Activated B cell treated with CpG ODN at 0.5 μM for 24 hours (primary cell): ENCODE results near the gene NYAP2. TPM values are rescaled to one million over a fixed set of nuclear protein-coding genes. Genes with fewer than 3 reads are reported as not detected.

Source experiments
- ATAC-seq: fragments of 200-7000 bp; cut with Tn5 transposase; one replicate; pipeline ENCODE4 v1.10.0; 2021; ENCODE audit warnings: low read depth, mild to moderate bottlenecking, moderate library complexity
- CTCF ChIA-PET: fragments of 350-600 bp; sonication (Branson Sonifier 250); formaldehyde crosslinking; loops from one replicate; lab custom pipeline; 2021; ENCODE audit warnings: antibody characterized with exemption; lab: Charles Lee
- POLR2A ChIA-PET: fragments of 350-600 bp; sonication (Branson Sonifier 250); formaldehyde crosslinking; loops from one replicate; lab custom pipeline; 2021; ENCODE audit warnings: antibody characterized with exemption; lab: Charles Lee
- DNase-seq: peaks from one replicate; pipeline ENCODE4 v3.0.0; 2022
- H3K27ac Mint-ChIP-seq: one replicate; pipeline ENCODE4 v1.8.0; 2020; ENCODE audit warnings: mixed read lengths
- H3K27me3 Mint-ChIP-seq: one replicate; pipeline ENCODE4 v1.8.0; 2021; ENCODE audit warnings: mixed read lengths
- H3K36me3 Mint-ChIP-seq: one replicate; pipeline ENCODE4 v1.8.0; 2021; ENCODE audit warnings: low read depth, mixed read lengths
- H3K4me1 Mint-ChIP-seq: one replicate; pipeline ENCODE4 v1.8.0; 2021; ENCODE audit warnings: mixed read lengths
- H3K4me3 Mint-ChIP-seq: one replicate; pipeline ENCODE4 v1.8.0; 2020; ENCODE audit warnings: mild to moderate bottlenecking, mixed read lengths
- H3K9me3 Mint-ChIP-seq: one replicate; pipeline ENCODE4 v1.8.0; 2020; ENCODE audit warnings: mixed read lengths
- CTCF ChIP-seq: fragments of 200-600 bp; IDR thresholded peaks from one replicate; pipeline ENCODE4 v1.8.0; 2022; ENCODE audit warnings: antibody characterized with exemption, mild to moderate bottlenecking
- intact Hi-C: fragments of 100-400 bp; cut with micrococcal nuclease; formaldehyde crosslinking; loops from one replicate; pipeline ENCODE4 v1.15.1; 2024
- total RNA-seq: library from RNA; stranded (reverse); gene quantifications from 2 replicates; pipeline ENCODE4 v1.2.3, GENCODE V29; 2022

NYAP2 gene
- total RNA-seq, 1 donor from 2014 or later = 0.07 TPM

- CTCF ChIA-PET = no interaction called here
- Mint-ChIP-seq H3K27ac (no peak overlapping the region), H3K36me3 (no peaks in the 10 kb centered on the region), H3K9me3 (no peaks in the 10 kb centered on the region), H3K4me1 (no peaks in the 10 kb centered on the region), H3K27me3 (no peaks in the 10 kb centered on the region), H3K4me3 (no peak overlapping the region)
- DNase-seq = no peak
- ATAC-seq = no peak
- POLR2A ChIA-PET = no interaction called here
- TF ChIP-seq CTCF = no peak
- intact Hi-C loops = no loop called here
Observed at GRCh38 chr2:225367482-225367881, 32.0 kb upstream of the NYAP2 start.

- Mint-ChIP-seq H3K9me3 (no peaks in the 10 kb centered on the region), H3K27ac (no peak overlapping the region), H3K27me3 (no peaks in the 10 kb centered on the region)
Observed at GRCh38 chr2:225378984-225379383, 20.5 kb upstream of the NYAP2 start.

GRCh38 chr2:225379856-225380255 is 19.7 kb upstream of the NYAP2 start:
- no peak for TF ChIP-seq CTCF
- no peaks in the 10 kb centered on the region for H3K9me3 Mint-ChIP-seq
- ChIA-PET POLR2A (interaction anchor here (0.6 kb wide), 1 partner anchor 817 kb away, joined by 3 read pairs; no protein-coding TSS in a partner anchor), CTCF (no interaction called here)
- ATAC-seq (no peak), DNase-seq (no peak)
- H3K27me3 Mint-ChIP-seq = no peaks in the 10 kb centered on the region
- no peak overlapping the region for H3K27ac Mint-ChIP-seq
- H3K4me3 Mint-ChIP-seq = no peak overlapping the region
- no peaks in the 10 kb centered on the region for H3K4me1 Mint-ChIP-seq
- intact Hi-C loops = no loop called here
- H3K36me3 Mint-ChIP-seq = no peaks in the 10 kb centered on the region

More at GRCh38 chr2:225378984-225379383, 20.5 kb upstream of the NYAP2 start:
- intact Hi-C loops = no loop called here
- ChIA-PET POLR2A (no interaction called here), CTCF (no interaction called here)
- DNase-seq (no peak), ATAC-seq (no peak)
- no peak for TF ChIP-seq CTCF
- Mint-ChIP-seq H3K36me3 (no peaks in the 10 kb centered on the region), H3K4me3 (no peak overlapping the region), H3K4me1 (no peaks in the 10 kb centered on the region)

- H3K27me3 Mint-ChIP-seq = no peaks in the 10 kb centered on the region
- ChIA-PET CTCF (no interaction called here), POLR2A (no interaction called here)
- H3K4me3 Mint-ChIP-seq = no peak overlapping the region
- H3K9me3 Mint-ChIP-seq = no peaks in the 10 kb centered on the region
- ATAC-seq = no peak
- no peak overlapping the region for H3K27ac Mint-ChIP-seq
- no peak for TF ChIP-seq CTCF
- H3K36me3 Mint-ChIP-seq = no peaks in the 10 kb centered on the region
- intact Hi-C loops = no loop called here
- H3K4me1 Mint-ChIP-seq = no peaks in the 10 kb centered on the region
- no peak for DNase-seq
Observed at GRCh38 chr2:225381609-225382008, 17.9 kb upstream of the NYAP2 start.

GRCh38 chr2:225398372-225398771 is 1.1 kb upstream of the NYAP2 start:
- no peak for TF ChIP-seq CTCF
- H3K4me3 Mint-ChIP-seq = no peak overlapping the region
- intact Hi-C loops = no loop called here

More at GRCh38 chr2:225398372-225398771, 1.1 kb upstream of the NYAP2 start:
- Mint-ChIP-seq H3K9me3 (no peaks in the 10 kb centered on the region), H3K36me3 (no peaks in the 10 kb centered on the region), H3K4me1 (no peaks in the 10 kb centered on the region), H3K27me3 (peaks cover 4% of the 10 kb centered on the region), H3K27ac (no peak overlapping the region)
- CTCF ChIA-PET = no interaction called here
- ATAC-seq = no peak
- DNase-seq = no peak
- POLR2A ChIA-PET = no interaction called here
